HL-60/S4 (cell line): ENCODE data around the gene C1orf159.

Experiments used
- in situ Hi-C: fragments of 300-500 bp; cut with MboI; formaldehyde crosslinking; loops from 2 replicates; pipeline ENCODE4 v1.14.3; 2022; ENCODE audit warnings: low sequenced_read_pairs

Gene C1orf159

DNA sequence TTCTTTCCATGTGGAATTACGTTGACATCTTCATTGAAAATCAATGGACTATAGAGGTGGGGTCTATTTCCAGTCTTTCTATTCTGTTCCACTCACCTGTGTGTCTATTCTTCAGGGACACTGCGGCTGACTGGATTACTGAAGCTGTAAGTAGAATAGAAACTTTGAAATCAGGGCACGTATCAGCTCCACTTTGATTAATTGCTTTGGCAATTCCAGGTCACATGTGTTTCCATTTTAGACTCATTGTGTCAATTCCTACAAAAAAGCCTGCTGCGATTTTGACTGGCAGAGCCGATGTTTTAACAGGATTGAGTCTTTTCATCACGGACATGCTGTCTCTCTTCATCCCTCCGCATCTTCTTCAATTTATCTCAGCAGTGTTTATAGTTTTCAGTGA is 20.9 kb downstream of the C1orf159 start:
- in situ Hi-C loops = no loop called here

DNA sequence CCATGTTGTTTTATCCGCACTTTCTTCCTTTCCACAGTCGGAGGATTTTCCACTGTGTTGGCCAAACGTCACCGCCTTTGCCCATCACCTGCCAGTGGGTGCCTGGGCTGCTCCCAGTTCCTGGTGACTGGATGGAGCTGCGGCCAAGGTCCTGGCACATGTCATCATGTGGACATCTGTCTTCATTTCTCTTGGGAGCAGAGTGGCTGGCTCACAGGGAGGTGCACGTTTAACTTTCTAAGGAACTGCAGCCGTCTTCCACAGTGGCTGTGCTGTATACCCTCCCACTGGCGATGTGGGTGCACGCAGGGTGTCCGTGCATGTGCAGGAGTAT is 22.3 kb downstream of the C1orf159 start:
- in situ Hi-C loops = no loop called here

DNA sequence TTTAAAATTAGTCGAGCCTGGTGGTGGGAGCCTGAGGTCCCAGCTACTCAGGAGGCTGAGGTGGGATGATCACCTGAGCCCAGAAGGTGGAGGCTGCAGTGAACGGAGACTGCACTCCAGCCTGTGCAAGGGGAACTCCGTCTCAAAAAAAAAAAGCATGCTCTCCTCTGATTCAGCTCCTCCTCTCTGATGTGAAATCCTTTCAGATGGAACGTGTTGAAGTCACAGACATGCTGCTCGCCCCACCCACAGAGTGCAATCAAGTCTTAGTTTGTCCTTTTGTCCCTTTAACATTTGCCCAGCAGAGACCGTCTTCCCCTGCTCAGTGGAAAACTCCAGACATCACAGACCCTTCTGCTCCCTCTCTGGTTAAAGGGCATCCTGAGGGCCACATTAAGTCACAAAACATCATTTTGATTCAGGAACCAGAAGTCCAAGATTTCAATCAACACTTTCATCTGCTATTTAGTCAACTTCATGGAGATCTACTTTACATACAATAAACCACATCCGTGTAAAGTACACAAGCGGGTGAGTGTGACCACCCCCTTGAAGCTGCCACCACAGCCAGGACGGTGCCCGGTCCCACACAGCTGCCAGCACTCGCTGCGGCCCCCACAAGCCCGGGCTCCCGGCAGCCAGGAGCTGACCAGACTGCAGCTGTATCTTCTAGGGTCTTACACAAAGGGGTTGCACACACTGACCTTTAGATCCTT is 22.8 kb downstream of the C1orf159 start:
- in situ Hi-C loops = no loop called here

DNA sequence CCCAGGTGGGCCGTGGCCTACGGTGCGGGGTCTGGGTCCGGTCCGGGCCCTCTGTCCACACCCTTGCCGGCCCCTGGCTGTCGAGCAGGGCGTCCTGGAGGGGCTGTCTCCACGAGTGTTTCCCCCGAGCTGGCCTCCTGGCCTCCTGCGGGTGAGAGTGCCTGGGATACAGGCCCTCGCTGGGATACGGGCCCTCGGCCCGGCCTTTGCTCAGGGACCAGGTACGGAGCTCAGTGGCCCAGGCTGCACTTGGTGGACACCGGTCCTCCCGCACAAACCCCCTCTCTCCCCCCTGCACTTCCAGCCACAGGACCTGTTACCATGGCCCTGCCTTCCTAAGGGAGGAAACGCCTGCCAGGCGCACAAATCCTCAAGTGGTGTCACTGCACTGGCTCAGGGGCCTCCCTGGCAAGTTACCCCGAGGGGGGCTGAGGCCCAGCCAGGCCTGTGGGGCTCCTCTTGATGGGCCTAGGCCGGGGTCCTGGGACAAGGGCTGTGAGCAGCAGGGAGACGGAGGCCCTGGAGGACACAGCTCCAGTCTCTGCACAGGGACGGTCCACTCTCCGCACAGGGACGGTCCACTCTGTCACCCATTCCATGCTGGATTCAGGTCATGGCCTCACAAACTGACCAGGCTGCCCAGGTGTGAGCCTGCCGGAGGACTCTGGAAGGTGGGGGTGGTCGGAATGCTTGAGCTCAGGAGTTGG is 23.6 kb downstream of the C1orf159 start:
- in situ Hi-C loops = no loop called here

DNA sequence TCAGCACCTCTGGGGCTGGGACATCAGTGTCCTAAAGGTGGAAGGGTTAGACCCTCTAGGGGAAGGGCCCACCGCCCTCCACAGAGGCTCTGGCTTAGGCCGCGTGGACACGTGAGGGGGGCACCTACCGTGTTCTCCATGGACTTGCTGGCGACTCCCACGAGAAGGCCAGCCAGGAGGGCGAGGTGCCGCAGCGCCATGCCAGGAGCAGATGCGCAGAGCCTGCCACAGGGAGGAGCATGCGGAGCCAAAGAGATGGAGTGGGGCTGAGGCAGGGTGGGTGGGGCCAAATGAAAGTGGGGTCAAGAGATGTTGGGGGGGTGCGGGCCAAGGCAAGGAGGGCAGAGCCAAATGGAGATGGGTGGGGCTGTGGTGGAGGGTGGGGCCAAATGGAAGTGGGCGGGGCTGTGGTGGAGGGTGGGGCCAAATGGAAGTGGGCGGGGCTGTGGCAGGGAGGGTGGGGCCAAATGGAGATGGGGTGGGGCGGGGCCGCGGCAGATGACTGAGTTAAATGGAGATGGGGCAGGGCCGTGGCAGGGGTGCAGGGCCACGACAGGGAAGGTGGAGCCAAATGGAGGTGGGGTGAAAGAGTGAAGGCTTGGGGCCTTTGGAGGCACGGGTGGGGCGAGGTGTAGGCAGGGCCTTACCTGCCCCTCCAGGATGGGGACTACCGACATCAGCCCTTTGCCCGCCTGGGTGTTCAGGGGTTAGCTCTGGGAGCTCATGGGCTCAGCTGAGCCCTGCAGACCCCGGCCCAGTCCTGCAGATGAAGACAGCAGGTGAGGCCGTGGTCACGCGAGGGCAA is 24.3 kb downstream of the C1orf159 start:
- in situ Hi-C loops = no loop called here

DNA sequence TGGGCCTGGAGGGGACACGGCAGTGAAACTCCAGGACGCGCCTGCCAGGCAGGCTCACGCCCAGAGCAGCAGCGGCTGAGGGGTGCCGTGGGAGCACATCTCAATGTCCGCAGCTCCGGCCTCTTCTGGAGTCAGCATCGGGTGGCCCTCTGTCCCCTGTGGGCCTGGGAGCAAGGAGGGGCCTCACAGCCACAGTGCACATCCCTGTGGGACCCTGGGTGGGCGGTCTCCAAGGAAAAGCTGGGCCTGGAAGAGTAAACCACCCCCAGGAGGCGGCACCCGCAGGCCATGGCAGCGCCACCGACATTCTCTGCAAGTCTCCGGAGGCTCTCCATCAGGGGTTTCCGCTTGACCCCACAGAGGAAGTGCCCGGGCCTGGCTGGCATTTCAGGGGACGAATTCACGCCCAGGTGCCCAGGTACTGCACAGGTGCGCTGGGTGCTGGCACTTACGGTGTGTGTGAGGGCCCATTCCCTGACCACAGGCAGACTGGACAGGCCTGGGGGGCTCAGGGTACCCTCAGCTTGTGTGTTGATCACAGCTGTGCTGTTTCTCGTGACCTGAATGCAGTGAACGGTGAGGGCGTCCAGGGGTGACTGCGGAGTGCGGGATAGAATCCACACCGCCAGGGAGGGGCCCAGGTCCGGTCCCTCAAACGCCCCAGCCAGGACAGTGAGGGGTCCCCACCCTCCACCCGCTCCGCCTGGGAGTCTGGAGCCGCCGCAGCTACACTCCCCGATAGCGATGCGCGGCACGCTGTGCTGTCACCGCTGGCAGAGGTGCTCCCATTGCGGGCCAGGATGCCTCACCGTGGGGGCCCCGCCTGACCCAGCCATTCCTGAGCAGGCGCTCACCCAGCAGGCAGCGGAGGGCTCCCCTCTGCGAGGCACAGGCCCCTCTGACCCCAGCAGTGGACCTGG is 25.2 kb downstream of the C1orf159 start:
- in situ Hi-C loops = no loop called here

DNA sequence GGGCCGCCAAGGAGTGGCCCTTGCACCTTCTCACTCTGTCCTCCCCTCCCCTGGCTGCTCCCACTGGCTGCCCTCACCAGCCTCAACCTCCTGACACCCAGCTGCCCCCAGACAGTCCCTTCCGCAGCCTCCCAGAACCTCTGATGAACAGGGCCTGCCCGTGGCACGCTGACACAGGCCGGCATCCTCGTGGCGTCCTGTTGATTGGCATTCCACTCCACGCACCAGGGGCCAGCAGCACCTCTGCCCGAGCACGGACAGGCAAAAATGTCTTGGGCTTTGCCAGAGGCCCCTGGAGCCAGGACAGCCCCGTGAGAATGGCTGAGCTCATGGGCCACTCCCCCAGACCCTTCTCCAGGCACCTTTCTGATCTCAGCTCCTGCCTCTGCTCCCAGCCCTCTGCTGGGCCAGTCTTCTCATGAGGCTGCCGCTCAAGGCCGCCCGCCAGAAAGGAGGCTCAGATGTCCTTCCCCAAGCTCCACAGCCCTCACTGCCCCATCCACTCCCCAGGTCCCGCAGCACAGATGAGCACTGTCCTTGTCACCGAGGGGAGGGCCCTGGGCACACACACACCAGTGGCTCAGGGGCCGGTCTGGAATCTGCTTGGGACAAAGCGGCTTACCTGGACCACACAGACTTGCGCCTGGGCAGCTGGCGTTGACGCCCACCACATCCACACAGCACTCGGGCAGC is 26.0 kb downstream of the C1orf159 start:
- in situ Hi-C loops = no loop called here

DNA sequence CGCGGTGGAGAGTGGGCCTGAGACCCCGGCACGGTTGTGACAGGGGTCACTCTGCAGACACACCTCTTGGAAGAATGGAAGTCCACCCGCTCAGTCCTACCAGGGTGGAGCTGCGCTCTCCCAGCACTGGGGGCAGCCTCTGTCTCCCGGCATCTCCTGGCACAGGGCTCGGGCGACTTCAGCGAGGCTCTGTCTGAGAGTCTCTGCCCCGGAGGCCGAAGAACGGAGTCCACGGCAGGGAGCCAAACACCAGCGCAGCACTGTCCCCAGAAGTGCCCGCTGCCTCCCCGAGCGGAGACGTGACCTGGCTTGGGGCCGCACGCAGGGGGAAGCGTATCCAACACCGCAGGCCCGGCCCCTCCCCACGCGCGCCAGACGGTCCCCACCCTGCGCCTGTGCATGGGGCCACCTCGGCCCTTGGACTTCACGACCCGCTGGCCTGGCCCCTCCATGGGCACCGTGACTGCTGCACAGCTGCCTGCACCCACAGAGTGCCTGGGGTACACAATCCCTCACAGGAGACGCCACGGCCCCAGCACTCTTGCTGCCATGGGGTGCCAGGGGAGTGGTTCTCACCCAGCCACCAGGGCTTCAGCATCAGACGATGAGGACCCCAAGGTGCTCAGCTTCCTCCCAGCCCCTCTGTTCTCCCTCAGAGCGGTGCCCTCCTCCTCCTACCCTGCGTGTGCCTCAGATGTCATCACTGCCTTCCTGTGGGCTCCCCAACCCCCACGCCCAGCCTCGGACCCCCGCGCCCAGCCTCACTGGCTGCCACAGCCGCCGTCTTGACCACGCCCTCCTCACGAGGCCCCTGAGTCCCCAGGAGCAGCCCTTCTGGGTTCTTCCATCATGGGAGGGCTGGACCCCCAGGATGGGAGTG is 26.8 kb downstream of the C1orf159 start:
- in situ Hi-C loops = no loop called here

DNA sequence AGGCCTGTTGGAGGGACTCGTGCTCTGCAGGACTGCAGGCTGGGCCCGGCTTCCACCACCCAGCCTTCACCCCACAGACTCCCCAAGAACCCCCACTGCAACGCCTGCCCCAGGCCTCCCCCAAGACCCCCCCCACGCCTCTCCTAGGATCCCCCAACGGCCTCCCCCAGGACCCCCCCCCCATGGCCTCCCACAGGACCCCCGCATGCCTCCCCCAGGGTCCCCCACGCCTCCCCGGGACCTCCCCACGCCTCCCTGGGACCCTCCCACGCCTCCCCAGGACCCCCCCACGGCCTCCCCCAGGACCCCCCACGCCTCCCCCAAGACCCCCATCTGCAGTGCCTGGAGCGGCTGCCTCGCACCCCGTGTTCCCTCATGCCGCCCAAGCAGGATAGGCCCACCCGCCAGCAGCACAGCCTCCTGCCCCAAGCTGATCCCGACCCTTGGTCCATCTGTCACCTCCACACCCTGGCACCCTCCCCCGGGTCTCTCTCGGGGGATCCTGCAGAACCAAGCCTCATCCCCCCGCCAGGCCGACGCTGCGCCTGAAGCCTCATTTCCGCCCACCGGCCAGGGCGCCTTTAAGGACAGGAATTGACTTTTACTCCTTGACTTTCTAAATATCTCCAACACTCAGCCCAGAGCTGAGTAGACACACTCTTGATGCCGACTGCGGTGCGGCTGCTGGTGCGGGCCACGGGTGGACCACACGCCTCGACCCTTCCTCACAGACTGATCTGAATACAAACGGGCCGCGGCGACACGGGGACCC is 27.7 kb downstream of the C1orf159 start:
- in situ Hi-C loops = no loop called here

DNA sequence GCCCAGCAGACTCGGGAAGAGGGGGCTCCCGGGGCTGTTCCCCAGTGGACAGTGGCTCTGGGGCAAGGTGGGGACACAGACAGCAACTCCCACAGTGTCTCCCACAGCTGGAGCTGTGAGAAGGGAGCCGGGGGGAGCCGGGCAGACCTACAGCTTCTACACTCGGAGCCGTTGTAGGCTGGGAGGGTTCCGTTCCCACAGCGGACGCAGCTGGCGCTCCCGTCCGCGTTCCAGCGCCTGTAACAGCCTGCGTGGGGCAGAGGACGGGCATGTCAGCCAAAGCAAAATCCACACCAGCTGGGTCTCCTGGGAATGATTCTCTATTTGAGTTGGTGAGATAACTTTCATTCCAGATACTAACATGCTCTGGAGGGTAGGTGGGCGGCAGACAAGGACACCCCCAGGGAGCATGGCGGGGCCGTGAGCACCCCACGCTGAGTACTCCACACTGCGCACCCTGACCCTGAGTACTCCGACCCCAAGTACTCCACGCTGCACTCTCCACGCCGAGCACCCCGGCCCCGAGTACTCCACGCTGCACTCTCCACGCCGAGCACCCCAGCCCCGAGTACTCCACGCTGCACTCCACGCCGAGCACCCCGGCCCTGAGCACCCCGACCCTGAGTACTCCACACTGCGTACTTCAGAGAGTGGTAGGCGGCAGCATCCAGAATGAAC is 28.4 kb downstream of the C1orf159 start:
- in situ Hi-C loops = no loop called here

DNA sequence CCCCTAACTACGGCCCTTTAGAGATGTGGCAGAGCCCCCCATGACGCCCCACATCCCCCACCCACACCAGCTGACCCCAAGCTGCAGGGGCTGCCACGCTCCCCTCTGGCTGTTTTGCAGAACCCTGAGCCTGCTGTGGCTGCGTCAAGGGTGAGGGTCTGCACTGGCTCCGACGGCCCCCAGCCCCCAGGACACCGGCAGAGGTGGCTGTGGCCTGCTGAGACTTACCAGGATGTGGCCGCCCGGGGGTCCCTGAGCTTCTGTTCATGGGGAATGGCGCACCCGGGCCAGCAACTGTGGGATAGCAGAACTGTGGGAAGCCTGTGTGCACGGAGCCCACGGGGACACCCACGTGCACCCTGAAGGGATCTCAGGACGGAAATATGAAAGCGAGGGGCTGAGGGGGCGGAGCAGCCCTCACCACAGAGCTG is 29.0 kb downstream of the C1orf159 start:
- in situ Hi-C loops = no loop called here

DNA sequence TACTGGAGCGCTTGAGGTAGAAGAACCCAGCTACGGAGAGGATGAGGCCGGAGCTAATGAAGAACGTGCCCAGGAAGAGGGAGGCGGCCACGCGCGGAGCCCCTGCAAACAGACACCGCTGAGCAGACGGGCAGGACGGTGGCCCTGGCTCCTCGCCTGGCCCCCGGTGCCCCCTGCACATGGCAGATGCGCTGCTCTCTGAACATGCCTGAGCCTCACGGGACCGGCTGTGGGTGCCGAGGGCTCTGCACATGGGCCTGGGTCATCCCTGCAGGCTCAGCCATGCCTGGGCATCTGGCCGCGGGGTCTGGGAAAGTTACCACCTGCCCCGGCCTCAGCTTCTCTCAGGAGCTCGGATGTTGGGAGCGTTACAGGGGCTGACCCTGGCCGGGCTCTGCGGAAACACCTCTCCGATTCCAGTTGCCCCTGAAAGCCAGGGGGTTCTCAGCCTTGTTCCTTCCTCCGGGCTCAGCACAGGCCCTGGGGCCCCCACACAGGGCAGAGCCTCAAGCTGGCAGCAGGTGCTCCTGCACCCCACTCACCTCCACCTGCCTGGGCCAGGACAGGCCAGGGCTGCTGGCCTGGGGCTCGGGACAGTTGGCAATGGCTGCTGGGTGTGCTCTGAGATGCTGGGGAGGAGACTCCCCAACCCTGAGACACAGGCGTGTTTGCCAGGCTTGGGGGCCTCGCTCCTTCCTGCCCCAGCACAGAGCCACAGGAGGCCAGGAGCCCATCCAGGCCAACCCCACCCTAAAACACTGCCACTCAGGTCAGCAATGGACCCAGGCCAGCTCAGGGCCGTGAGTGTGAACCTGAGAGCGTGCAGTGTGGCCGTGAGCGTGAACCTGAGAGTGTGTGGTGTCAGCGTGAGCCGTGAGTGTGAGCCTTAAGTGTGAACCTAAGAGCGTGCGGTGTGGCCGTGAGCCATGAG is 29.7 kb downstream of the C1orf159 start:
- in situ Hi-C loops = no loop called here

DNA sequence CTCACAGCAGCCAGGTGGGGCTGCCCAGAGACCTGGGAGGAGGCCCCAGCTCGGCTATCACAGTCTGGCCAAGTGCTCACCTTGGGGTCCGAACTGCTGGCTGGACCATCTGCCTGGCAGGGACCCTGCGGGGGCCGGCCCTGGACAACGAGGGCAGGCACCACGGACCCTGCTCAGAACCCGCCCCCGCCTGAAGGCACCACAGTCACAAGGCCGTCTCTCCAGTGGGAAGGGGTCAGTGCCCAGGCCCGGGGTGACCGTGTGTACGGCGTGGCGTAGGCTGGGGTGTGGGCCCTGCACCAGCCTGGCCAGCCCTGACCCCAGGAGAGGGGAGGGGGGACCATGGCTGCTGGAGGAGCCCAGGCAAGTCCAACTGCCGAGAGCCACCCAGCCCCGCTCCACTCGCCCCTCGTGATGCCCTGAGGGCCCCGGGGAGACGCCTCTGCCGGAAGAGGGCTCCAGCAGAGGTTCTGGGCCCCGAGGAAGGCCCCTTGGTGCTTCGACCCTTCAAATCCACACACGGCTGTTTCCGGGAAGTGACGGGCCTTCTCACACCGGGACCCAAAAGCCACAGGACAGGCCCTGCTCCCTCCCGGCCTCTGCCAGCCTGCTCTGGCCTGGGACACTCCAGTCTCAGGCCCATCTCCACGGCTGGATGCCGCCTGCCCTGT is 30.6 kb downstream of the C1orf159 start:
- in situ Hi-C loops = no loop called here

DNA sequence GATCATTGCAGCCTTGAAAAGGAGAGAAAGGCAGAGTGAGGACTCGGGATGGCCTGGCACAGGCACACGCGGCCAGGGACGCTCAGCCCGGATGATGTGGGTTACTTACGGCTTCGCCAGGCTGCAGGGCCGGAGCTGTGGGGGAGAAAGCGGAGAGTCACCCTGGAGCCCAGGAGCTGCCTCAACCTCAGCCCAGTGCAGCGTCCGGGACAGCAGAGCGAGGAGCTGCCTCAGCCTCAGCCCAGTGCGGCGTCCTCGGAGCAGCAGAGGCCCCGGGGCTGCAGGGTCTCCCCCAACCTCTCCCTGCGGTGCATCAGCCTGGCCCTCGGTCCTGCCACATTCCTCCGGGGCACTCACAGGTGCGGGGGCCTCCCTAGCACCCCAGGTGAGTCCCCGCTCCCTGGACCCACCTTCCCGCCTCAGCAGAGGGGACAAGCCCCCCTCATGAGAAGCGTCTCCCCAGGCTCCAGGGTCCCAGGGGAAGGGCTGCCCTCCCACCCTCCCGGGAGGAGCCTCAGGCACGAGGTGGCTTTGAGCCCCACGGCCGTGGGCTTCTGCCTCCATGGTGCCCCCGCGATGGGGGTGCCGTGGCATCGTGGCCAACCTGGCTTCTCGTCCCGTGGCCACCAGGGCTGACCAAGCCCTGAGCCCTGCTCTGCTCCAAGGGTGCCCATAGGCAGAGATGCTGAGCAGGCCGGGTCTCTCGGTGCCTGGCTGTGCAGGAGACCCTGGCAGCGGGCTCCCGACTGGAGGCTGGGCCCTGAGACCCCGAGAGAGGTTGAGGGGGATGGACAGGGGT is 31.3 kb downstream of the C1orf159 start:
- in situ Hi-C loops = no loop called here
